ENCODE data around the gene SLC22A16.
A peak's percentile ranks its signal among the peaks of the same experiment; 100 is the strongest.
"Not testable (repeated sequence)": the region's sequence is repeated elsewhere in the genome, so short reads cannot be mapped to it uniquely, and the experiment has no call there.

Gene SLC22A16

DNA sequence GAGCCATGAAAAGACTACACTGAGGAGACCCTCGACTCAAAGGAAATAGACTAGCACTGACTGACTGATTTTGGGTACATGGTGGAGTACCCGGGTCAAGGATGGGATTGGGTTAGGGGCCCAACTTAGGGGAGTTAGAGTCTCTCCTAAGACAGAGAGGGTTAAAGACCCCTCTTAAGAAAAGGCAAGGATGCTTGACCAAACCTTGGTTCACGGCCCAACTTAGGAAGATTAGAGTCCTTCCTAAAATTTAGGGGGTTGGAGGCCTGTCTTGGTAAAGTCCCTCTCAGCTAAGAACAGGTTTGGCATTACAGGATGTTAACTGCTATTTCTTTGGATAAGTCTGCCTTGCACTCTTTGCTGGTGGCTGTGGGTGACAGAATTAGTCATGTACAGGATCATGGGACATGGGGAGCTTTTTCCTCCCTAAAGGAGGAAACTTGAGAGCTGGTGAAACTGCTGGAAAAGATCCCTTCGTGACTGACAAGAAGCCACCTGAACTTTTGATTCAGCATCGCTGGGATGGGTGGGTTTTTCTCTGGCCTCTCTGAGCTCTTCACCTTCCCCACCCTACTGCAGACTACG is 12.3 kb upstream of the SLC22A16 start:
- Histone ChIP-seq H3K27ac (no peak overlapping the region), H3K4me3 (ENCODE audit: low read depth in 1 of 2, low read length in 1 of 2) (no peak overlapping the region), H3K4me1 (ENCODE audit: control insufficient read depth in 1 of 2, insufficient read depth in 1 of 2, low read depth in 1 of 2, low read length in 1 of 2) (peaks cover 25% of the 10 kb centered on the region in 2 experiments), H3K9me3 (no peaks in the 10 kb centered on the region), H3K27me3 (no peaks in the 10 kb centered on the region), H3K36me3 (no peaks in the 10 kb centered on the region)
- TF ChIP-seq, protein P1, sequence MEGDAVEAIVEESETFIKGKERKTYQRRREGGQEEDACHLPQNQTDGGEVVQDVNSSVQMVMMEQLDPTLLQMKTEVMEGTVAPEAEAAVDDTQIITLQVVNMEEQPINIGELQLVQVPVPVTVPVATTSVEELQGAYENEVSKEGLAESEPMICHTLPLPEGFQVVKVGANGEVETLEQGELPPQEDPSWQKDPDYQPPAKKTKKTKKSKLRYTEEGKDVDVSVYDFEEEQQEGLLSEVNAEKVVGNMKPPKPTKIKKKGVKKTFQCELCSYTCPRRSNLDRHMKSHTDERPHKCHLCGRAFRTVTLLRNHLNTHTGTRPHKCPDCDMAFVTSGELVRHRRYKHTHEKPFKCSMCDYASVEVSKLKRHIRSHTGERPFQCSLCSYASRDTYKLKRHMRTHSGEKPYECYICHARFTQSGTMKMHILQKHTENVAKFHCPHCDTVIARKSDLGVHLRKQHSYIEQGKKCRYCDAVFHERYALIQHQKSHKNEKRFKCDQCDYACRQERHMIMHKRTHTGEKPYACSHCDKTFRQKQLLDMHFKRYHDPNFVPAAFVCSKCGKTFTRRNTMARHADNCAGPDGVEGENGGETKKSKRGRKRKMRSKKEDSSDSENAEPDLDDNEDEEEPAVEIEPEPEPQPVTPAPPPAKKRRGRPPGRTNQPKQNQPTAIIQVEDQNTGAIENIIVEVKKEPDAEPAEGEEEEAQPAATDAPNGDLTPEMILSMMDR (IDR thresholded peaks at IDR 0.05): no peak

GRCh38 chr6:110487968-110488381 is 11.6 kb upstream of the SLC22A16 start:
- H3K4me1 ChIP-seq (ENCODE audit: control insufficient read depth in 1 of 2, insufficient read depth in 1 of 2, low read depth in 1 of 2, low read length in 1 of 2): peaks cover 25 to 33% of the 10 kb centered on the region in 2 experiments
- H3K4me3 ChIP-seq (ENCODE audit: low read depth in 1 of 2, low read length in 1 of 2); H3K36me3 ChIP-seq; H3K27me3 ChIP-seq; H3K27ac ChIP-seq; H3K9me3 ChIP-seq: not testable (repeated sequence)

- peaks cover 25 to 36% of the 10 kb centered on the region in 2 experiments for H3K4me1 ChIP-seq (ENCODE audit: control insufficient read depth in 1 of 2, insufficient read depth in 1 of 2, low read depth in 1 of 2, low read length in 1 of 2)
- H3K9me3 ChIP-seq: no peaks in the 10 kb centered on the region
These were observed 10.3 kb upstream of the SLC22A16 start for GRCh38 chr6:110486756-110487155.

GRCh38 chr6:110485491-110485890 is 9.1 kb upstream of the SLC22A16 start:
- Histone ChIP-seq H3K36me3 (no peaks in the 10 kb centered on the region), H3K4me3 (ENCODE audit: low read depth in 1 of 2, low read length in 1 of 2) (no peak overlapping the region), H3K4me1 (ENCODE audit: control insufficient read depth in 1 of 2, insufficient read depth in 1 of 2, low read depth in 1 of 2, low read length in 1 of 2) (peaks cover 25 to 36% of the 10 kb centered on the region in 2 experiments), H3K9me3 (no peaks in the 10 kb centered on the region), H3K27ac (no peak overlapping the region), H3K27me3 (no peaks in the 10 kb centered on the region)
- TF ChIP-seq, protein P1 (IDR thresholded peaks at IDR 0.05): no peak

More at GRCh38 chr6:110486756-110487155, 10.3 kb upstream of the SLC22A16 start:
- Histone ChIP-seq H3K27ac (no peak overlapping the region), H3K4me3 (ENCODE audit: low read depth in 1 of 2, low read length in 1 of 2) (no peak overlapping the region), H3K36me3 (no peaks in the 10 kb centered on the region), H3K27me3 (no peaks in the 10 kb centered on the region)
- TF ChIP-seq, protein P1 (IDR thresholded peaks at IDR 0.05): no peak

GRCh38 chr6:110484321-110484720 is 7.9 kb upstream of the SLC22A16 start:
- peak overlapping the region in 1 of 2 experiments; percentile 1 for H3K4me3 ChIP-seq (ENCODE audit: low read depth in 1 of 2, low read length in 1 of 2)
- H3K27me3 ChIP-seq: no peaks in the 10 kb centered on the region

GRCh38 chr6:110482774-110483400 is 6.5 kb upstream of the SLC22A16 start:
- Histone ChIP-seq H3K27me3 (no peaks in the 10 kb centered on the region), H3K36me3 (no peaks in the 10 kb centered on the region), H3K4me1 (ENCODE audit: control insufficient read depth in 1 of 2, insufficient read depth in 1 of 2, low read depth in 1 of 2, low read length in 1 of 2) (peaks cover 25 to 36% of the 10 kb centered on the region in 2 experiments), H3K27ac (no peak overlapping the region), H3K9me3 (no peaks in the 10 kb centered on the region), H3K4me3 (ENCODE audit: low read depth in 1 of 2, low read length in 1 of 2) (no peak overlapping the region)
- TF ChIP-seq, protein P1 (IDR thresholded peaks at IDR 0.05): no peak

More at GRCh38 chr6:110484321-110484720, 7.9 kb upstream of the SLC22A16 start:
- H3K27ac ChIP-seq: peak overlapping the region; percentile 55
- H3K9me3 ChIP-seq: no peaks in the 10 kb centered on the region
- H3K36me3 ChIP-seq: no peaks in the 10 kb centered on the region
- peaks cover 25 to 36% of the 10 kb centered on the region in 2 experiments for H3K4me1 ChIP-seq (ENCODE audit: control insufficient read depth in 1 of 2, insufficient read depth in 1 of 2, low read depth in 1 of 2, low read length in 1 of 2)
- TF ChIP-seq, protein P1 (IDR thresholded peaks at IDR 0.05): no peak

Data from neutrophil (primary cell).